WTC11 (cell line): ENCODE measurements around the gene POLR2E. TPM values are rescaled to one million over a fixed set of nuclear protein-coding genes. Genes with fewer than 3 reads are reported as not detected.

Experiments
- ATAC-seq: fragments of 200-7000 bp; cut with Tn5 transposase; 2 replicates; pipeline ENCODE4 v1.10.0; 2021; ENCODE audit warnings: mild to moderate bottlenecking, moderate library complexity
- CTCF ChIA-PET: fragments of 300-600 bp; sonication (Branson Sonifier 250); formaldehyde crosslinking; loops from one replicate; lab custom pipeline; 2021; ENCODE audit warnings: antibody characterized with exemption; lab: Charles Lee
- POLR2A ChIA-PET: fragments of 350-600 bp; sonication (Branson Sonifier 250); formaldehyde crosslinking; loops from one replicate; lab custom pipeline; 2021; ENCODE audit warnings: antibody characterized with exemption; lab: Charles Lee
- DNase-seq: peaks from one replicate; pipeline ENCODE4 v3.0.0; 2021; ENCODE audit warnings: low spot score
- H3K27ac Mint-ChIP-seq: 2 replicates; pipeline ENCODE4 v1.8.0; 2021; ENCODE audit warnings: mixed read lengths
- H3K27me3 Mint-ChIP-seq: 2 replicates; pipeline ENCODE4 v1.8.0; 2021; ENCODE audit warnings: low read depth, mild to moderate bottlenecking, moderate library complexity, mixed read lengths
- H3K36me3 Mint-ChIP-seq: 2 replicates; pipeline ENCODE4 v1.8.0; 2021; ENCODE audit warnings: mixed read lengths
- H3K4me1 Mint-ChIP-seq: 2 replicates; pipeline ENCODE4 v1.8.0; 2022; ENCODE audit warnings: mixed read lengths
- H3K4me3 Mint-ChIP-seq: 2 replicates; pipeline ENCODE4 v1.8.0; 2021; ENCODE audit warnings: mild to moderate bottlenecking, moderate library complexity, mixed read lengths
- H3K9me3 Mint-ChIP-seq: 2 replicates; pipeline ENCODE4 v1.8.0; 2021; ENCODE audit warnings: mixed read lengths
- CBFB ChIP-seq: sonication (generic); formaldehyde crosslinking; IDR thresholded peaks from 2 replicates; pipeline ENCODE4 v1.8.1; 2022; ENCODE audit warnings: mild to moderate bottlenecking, low read depth, missing genetic modification reagents
- EMX1 ChIP-seq: fragments of 250-450 bp; sonication (Bioruptor Pico); IDR thresholded peaks from 2 replicates; pipeline ENCODE4 v1.8.0; 2021; ENCODE audit warnings: mild to moderate bottlenecking
- ESRRA ChIP-seq: sonication (generic); formaldehyde crosslinking; IDR thresholded peaks from 2 replicates; pipeline ENCODE4 v1.8.1; 2022; ENCODE audit warnings: mild to moderate bottlenecking, missing genetic modification reagents, borderline replicate concordance
- ETV6 ChIP-seq: sonication (generic); formaldehyde crosslinking; IDR thresholded peaks from 2 replicates; pipeline ENCODE4 v1.8.1; 2022; ENCODE audit warnings: mild to moderate bottlenecking, missing genetic modification reagents
- GRHL2 ChIP-seq: fragments of 250-450 bp; sonication (Bioruptor Pico); IDR thresholded peaks from 2 replicates; pipeline ENCODE4 v1.8.0; 2022; ENCODE audit warnings: mild to moderate bottlenecking, moderate library complexity; ENCODE audit not compliant: insufficient replicate concordance, severe bottlenecking
- GTF2I ChIP-seq: fragments of 250-450 bp; sonication (Bioruptor Pico); conservative IDR thresholded peaks from 2 replicates; pipeline ENCODE4 v1.4.0; 2021; ENCODE audit warnings: mild to moderate bottlenecking
- IRF2 ChIP-seq: sonication (generic); formaldehyde crosslinking; IDR thresholded peaks from 2 replicates; pipeline ENCODE4 v1.8.0; 2022; ENCODE audit warnings: low read depth, missing genetic modification reagents, borderline replicate concordance
- JUN ChIP-seq: sonication (generic); formaldehyde crosslinking; IDR thresholded peaks from 2 replicates; pipeline ENCODE4 v1.8.0; 2023; ENCODE audit warnings: mild to moderate bottlenecking, missing genetic modification reagents
- SMAD3 ChIP-seq: sonication (generic); formaldehyde crosslinking; IDR thresholded peaks from 2 replicates; pipeline ENCODE4 v1.8.0; 2022; ENCODE audit warnings: missing genetic modification reagents, mild to moderate bottlenecking, borderline replicate concordance
- TP53 ChIP-seq: sonication (generic); formaldehyde crosslinking; IDR thresholded peaks from 2 replicates; pipeline ENCODE4 v1.8.1; 2023; ENCODE audit warnings: mild to moderate bottlenecking, missing genetic modification reagents
- ZNF232 ChIP-seq: sonication (generic); formaldehyde crosslinking; IDR thresholded peaks from 2 replicates; pipeline ENCODE4 v1.8.0; 2022; ENCODE audit warnings: mild to moderate bottlenecking, missing genetic modification reagents
- ZNF423 ChIP-seq: fragments of 250-450 bp; sonication (Bioruptor Pico); IDR thresholded peaks from 2 replicates; pipeline ENCODE4 v2.1.2; 2022; ENCODE audit warnings: mild to moderate bottlenecking, moderate library complexity
- total RNA-seq: library from RNA; stranded (reverse); gene quantifications from 3 replicates; pipeline ENCODE4 v1.2.3, GENCODE V29; 2021
- TF ChIP-seq, protein P1 (sequence below): sonication (generic); formaldehyde crosslinking; IDR thresholded peaks from 2 replicates; pipeline ENCODE4 v1.8.1; 2022; ENCODE audit warnings: mild to moderate bottlenecking, missing genetic modification reagents, moderate library complexity, borderline replicate concordance
- TF ChIP-seq, protein P2 (sequence below): sonication (generic); formaldehyde crosslinking; conservative IDR thresholded peaks from 2 replicates; pipeline ENCODE4 v1.8.1; 2022; ENCODE audit warnings: mild to moderate bottlenecking, missing genetic modification reagents
- TF ChIP-seq, protein P3 (sequence below): fragments of 250-450 bp; sonication (Bioruptor Pico); IDR thresholded peaks from 2 replicates; pipeline ENCODE4 v1.9.0; 2021; ENCODE audit warnings: moderate library complexity, mild to moderate bottlenecking, inconsistent platforms, borderline replicate concordance
- TF ChIP-seq, protein P4 (sequence below): sonication (generic); formaldehyde crosslinking; IDR thresholded peaks from 2 replicates; pipeline ENCODE4 v1.8.0; 2022; ENCODE audit warnings: mild to moderate bottlenecking, missing genetic modification reagents
- TF ChIP-seq, protein P5 (sequence below): sonication (generic); formaldehyde crosslinking; IDR thresholded peaks from 2 replicates; pipeline ENCODE4 v1.8.1; 2023; ENCODE audit warnings: mild to moderate bottlenecking, missing genetic modification reagents
- TF ChIP-seq, protein P6 (sequence below): sonication (generic); formaldehyde crosslinking; IDR thresholded peaks from 2 replicates; pipeline ENCODE4 v1.8.0; 2022; ENCODE audit warnings: mild to moderate bottlenecking, missing genetic modification reagents
- TF ChIP-seq, protein P7 (sequence below): fragments of 250-450 bp; sonication (Bioruptor Pico); IDR thresholded peaks from 2 replicates; pipeline ENCODE4 v1.9.0; 2021; ENCODE audit warnings: mild to moderate bottlenecking

POLR2E gene
- total RNA-seq, 1 experiment from 2014 or later: 275 TPM

DNA sequence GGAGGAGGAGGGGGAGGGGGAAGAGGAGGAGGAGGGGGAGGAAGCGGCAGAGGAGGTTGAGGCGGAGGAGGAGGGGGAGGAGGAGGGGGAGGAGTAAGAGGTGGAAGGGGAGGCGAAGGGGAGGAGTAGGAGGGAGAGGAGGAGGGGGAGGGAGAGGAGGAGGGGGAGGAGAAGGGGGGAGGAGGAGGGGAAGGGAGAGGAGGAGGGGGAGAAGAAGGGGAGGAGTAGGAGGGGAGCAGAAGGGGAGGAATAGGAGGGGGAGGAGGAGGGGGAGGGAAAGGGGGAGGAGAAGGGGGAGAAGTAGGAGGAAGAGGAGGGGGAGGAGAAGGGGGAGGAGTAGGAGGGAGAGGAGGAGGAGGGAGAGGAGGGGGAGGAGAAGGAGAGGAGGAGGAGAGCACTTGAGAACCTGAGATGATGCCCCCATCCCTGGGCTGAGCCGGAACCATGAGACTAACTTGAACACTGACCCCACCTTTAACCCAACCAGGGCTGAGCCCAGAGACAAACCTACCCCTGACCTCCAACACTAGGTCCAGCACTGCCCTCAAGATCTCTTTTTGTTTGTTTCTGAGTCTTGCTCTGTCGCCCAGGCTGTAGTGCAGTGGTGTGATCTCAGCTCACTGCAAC, 42.7 kb downstream of the POLR2E start:
- peaks cover 20% of the 10 kb centered on the region for H3K36me3 Mint-ChIP-seq
- peaks cover 14% of the 10 kb centered on the region for H3K9me3 Mint-ChIP-seq
- TF ChIP-seq GRHL2 (CRISPR knock-in tag): no peak
- no peak for TF ChIP-seq JUN
- no peak for TF ChIP-seq ETV6
- TF ChIP-seq, protein P1, sequence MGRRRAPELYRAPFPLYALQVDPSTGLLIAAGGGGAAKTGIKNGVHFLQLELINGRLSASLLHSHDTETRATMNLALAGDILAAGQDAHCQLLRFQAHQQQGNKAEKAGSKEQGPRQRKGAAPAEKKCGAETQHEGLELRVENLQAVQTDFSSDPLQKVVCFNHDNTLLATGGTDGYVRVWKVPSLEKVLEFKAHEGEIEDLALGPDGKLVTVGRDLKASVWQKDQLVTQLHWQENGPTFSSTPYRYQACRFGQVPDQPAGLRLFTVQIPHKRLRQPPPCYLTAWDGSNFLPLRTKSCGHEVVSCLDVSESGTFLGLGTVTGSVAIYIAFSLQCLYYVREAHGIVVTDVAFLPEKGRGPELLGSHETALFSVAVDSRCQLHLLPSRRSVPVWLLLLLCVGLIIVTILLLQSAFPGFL (CRISPR knock-in tag): no peak
- TF ChIP-seq, protein P2, sequence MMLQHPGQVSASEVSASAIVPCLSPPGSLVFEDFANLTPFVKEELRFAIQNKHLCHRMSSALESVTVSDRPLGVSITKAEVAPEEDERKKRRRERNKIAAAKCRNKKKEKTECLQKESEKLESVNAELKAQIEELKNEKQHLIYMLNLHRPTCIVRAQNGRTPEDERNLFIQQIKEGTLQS: no peak
- TF ChIP-seq, protein P3, sequence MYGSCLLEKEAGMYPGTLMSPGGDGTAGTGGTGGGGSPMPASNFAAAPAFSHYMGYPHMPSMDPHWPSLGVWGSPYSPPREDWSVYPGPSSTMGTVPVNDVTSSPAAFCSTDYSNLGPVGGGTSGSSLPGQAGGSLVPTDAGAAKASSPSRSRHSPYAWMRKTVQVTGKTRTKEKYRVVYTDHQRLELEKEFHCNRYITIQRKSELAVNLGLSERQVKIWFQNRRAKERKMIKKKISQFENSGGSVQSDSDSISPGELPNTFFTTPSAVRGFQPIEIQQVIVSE (CRISPR knock-in tag): no peak
- TF ChIP-seq, protein P4, sequence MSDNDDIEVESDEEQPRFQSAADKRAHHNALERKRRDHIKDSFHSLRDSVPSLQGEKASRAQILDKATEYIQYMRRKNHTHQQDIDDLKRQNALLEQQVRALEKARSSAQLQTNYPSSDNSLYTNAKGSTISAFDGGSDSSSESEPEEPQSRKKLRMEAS (CRISPR knock-in tag): no peak
- no peak for TF ChIP-seq GTF2I (CRISPR knock-in tag)
- TF ChIP-seq CBFB (CRISPR knock-in tag): no peak
- TF ChIP-seq TP53 (CRISPR knock-in tag): no peak
- no peak for TF ChIP-seq ZNF232 (CRISPR knock-in tag)
- TF ChIP-seq EMX1 (CRISPR knock-in tag): no peak
- TF ChIP-seq, protein P5, sequence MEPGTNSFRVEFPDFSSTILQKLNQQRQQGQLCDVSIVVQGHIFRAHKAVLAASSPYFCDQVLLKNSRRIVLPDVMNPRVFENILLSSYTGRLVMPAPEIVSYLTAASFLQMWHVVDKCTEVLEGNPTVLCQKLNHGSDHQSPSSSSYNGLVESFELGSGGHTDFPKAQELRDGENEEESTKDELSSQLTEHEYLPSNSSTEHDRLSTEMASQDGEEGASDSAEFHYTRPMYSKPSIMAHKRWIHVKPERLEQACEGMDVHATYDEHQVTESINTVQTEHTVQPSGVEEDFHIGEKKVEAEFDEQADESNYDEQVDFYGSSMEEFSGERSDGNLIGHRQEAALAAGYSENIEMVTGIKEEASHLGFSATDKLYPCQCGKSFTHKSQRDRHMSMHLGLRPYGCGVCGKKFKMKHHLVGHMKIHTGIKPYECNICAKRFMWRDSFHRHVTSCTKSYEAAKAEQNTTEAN (CRISPR knock-in tag): no peak
- TF ChIP-seq ESRRA (CRISPR knock-in tag): no peak
- TF ChIP-seq, protein P6, sequence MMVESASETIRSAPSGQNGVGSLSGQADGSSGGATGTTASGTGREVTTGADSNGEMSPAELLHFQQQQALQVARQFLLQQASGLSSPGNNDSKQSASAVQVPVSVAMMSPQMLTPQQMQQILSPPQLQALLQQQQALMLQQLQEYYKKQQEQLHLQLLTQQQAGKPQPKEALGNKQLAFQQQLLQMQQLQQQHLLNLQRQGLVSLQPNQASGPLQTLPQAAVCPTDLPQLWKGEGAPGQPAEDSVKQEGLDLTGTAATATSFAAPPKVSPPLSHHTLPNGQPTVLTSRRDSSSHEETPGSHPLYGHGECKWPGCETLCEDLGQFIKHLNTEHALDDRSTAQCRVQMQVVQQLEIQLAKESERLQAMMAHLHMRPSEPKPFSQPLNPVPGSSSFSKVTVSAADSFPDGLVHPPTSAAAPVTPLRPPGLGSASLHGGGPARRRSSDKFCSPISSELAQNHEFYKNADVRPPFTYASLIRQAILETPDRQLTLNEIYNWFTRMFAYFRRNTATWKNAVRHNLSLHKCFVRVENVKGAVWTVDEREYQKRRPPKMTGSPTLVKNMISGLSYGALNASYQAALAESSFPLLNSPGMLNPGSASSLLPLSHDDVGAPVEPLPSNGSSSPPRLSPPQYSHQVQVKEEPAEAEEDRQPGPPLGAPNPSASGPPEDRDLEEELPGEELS: no peak
- no peak for TF ChIP-seq SMAD3 (CRISPR knock-in tag)
- no peak overlapping the region for H3K4me3 Mint-ChIP-seq
- no peak overlapping the region for H3K27ac Mint-ChIP-seq
- DNase-seq: no peak
- POLR2A ChIA-PET: no interaction called here
- no peaks in the 10 kb centered on the region for H3K4me1 Mint-ChIP-seq
- CTCF ChIA-PET: interaction anchor here (1.3 kb wide), 1 partner anchor 192 kb away, joined by 3 read pairs; no protein-coding TSS in a partner anchor
- ATAC-seq: no peak
- H3K27me3 Mint-ChIP-seq: peaks cover 3% of the 10 kb centered on the region

DNA sequence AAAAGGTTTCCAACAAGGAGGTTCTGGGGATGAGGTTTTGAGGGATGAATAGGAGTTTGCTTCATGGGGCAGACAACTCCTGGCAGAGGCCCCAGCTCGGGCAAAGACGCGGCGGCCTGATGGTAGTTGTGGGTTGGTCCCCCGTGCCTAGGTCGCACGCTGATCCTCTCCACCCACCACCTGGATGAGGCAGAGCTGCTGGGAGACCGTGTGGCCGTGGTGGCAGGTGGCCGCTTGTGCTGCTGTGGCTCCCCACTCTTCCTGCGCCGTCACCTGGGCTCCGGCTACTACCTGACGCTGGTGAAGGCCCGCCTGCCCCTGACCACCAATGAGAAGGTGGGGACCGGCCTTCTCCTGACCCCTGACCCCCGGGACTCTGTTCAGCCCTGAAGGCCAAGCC, 43.4 kb downstream of the POLR2E start:
- no peak for TF ChIP-seq ESRRA (CRISPR knock-in tag)
- no peak for TF ChIP-seq ZNF423 (CRISPR knock-in tag)
- TF ChIP-seq, protein P7, sequence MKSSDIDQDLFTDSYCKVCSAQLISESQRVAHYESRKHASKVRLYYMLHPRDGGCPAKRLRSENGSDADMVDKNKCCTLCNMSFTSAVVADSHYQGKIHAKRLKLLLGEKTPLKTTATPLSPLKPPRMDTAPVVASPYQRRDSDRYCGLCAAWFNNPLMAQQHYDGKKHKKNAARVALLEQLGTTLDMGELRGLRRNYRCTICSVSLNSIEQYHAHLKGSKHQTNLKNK (CRISPR knock-in tag): no peak
- no peak for TF ChIP-seq GTF2I (CRISPR knock-in tag)
- TF ChIP-seq IRF2 (CRISPR knock-in tag): no peak
- ATAC-seq (no peak), DNase-seq (no peak)
- Mint-ChIP-seq H3K27me3 (no peaks in the 10 kb centered on the region), H3K9me3 (peaks cover 7% of the 10 kb centered on the region), H3K4me1 (no peaks in the 10 kb centered on the region), H3K27ac (no peak overlapping the region), H3K4me3 (no peak overlapping the region), H3K36me3 (peaks cover 14% of the 10 kb centered on the region)
- POLR2A ChIA-PET: no interaction called here
- CTCF ChIA-PET: interaction anchor here (2.6 kb wide), 1 partner anchor 19 kb away, joined by 6 read pairs; no protein-coding TSS in a partner anchor
